Heart right ventricle (tissue), 16 donors: Measurements from ENCODE around the gene MYO15B. TPM values are rescaled to one million over a fixed set of nuclear protein-coding genes. Genes with fewer than 3 reads are reported as not detected.
A peak's percentile ranks its signal among the peaks of the same experiment; 100 is the strongest.

ENCODE experiments used
- ATAC-seq, 8 donors: fragments of 200-7000 bp; cut with Tn5 transposase; one replicate each; pipeline ENCODE4 v1.9.1; 2020; ENCODE audit warnings: mild to moderate bottlenecking in 8 of 8, moderate library complexity in 8 of 8, moderate number of reproducible peaks in 1 of 8
- DNase-seq, 2 donors: peaks; one replicate each; pipeline ENCODE4 v3.0.0-alpha.2; 2020
- H3K27ac ChIP-seq, 10 donors: fragments of 200-600 bp; sonication (generic) in 2 of 10; one replicate each; pipeline versions ENCODE4 v1.5.0 to v1.8.0; 2020 to 2022; ENCODE audit warnings: mild to moderate bottlenecking in 3 of 10
- H3K27me3 ChIP-seq, 7 donors: fragments of 200-600 bp; one replicate each; pipeline ENCODE4 v1.8.0; 2021 to 2022; ENCODE audit warnings: mild to moderate bottlenecking in 2 of 7
- H3K36me3 ChIP-seq, 9 donors: fragments of 200-600 bp; sonication (generic) in 1 of 9; one replicate each; pipeline versions ENCODE4 v1.5.0 to v1.8.0; 2020 to 2022; ENCODE audit warnings: mild to moderate bottlenecking in 2 of 9
- H3K4me1 ChIP-seq, 9 donors: fragments of 200-600 bp; sonication (generic) in 1 of 9; one replicate each; pipeline versions ENCODE4 v1.5.0 to v1.8.0; 2020 to 2022; ENCODE audit warnings: mild to moderate bottlenecking in 4 of 9
- H3K4me3 ChIP-seq, 10 donors: fragments of 200-600 bp; sonication (generic) in 2 of 10; one replicate each; pipeline versions ENCODE4 v1.5.0 to v1.8.0; 2020 to 2022; ENCODE audit warnings: mild to moderate bottlenecking in 7 of 10, moderate library complexity in 2 of 10
- H3K9me3 ChIP-seq, 11 donors: fragments of 200-600 bp in 10 of 11; sonication (generic) in 2 of 11; one replicate each; pipeline versions ENCODE4 v1.5.0 to v1.8.0; 2013 to 2022; ENCODE audit warnings: mild to moderate bottlenecking in 2 of 11, control low read depth in 1 of 11, moderate library complexity in 1 of 11
- CTCF ChIP-seq, 9 donors: fragments of 200-600 bp; sonication (generic) in 2 of 9; IDR thresholded peaks; one replicate each; pipeline versions ENCODE4 v1.5.0 to v1.8.0; 2021 to 2022; ENCODE audit warnings: antibody characterized with exemption in 9 of 9, mild to moderate bottlenecking in 5 of 9, moderate library complexity in 1 of 9
- WGBS, 2 donors: extraction: QIAGEN DNeasy Blood & Tissue Kit; methylation state at CpG; one replicate each; pipeline ENCODE4 v1.1.7; 2013; ENCODE audit warnings: inconsistent platforms in 1 of 2; 5-methylcytosine and 5-hydroxymethylcytosine counted together
- intact Hi-C, 10 donors: fragments of 100-400 bp; cut with DNase I; formaldehyde crosslinking; loops; one replicate each; pipeline versions ENCODE4 v1.11.1 to v1.14.2; 2022
- polyA plus RNA-seq, 2 donors: library from polyadenylated mRNA; stranded (reverse); fragments of 200-250 nt; gene quantifications; one replicate each; pipeline ENCODE4 v1.2.3, GENCODE V29; 2013
- total RNA-seq, 10 donors: library from RNA; stranded (reverse); fragmentation: NEBNext Ultra II Directional in 3 of 10; extraction: Animal tissue kit (Norgen Biotek cat#: 25700) in 3 of 10; gene quantifications; one replicate each; pipeline versions ENCODE4 v1.2.1 to v1.2.4, GENCODE V29; 2021 to 2023
- donor health status: Arrhythmogenic right ventricular cardiomyopathy.
- donor health status: ischemic (EF 13 %, LVEDD 7.1; RV severe dilation, severe dysfunction).
- donor health status: healthy with polysubstance abuse.
- donor health status: DM: no; HTN: yes; CAD: no.
- donor health status: DM: no; HTN: no; CAD: no.
- donor health status: ischemic (EF 25% LVEDD 6.9; RV normal size, moderate dysfunction).
- donor health status: ischemic (EF 25% LVEDD 5.7; RV mildly dilated, moderate dysfunction).
- donor health status: healthy.
- donor health status: DM: yes; HTN: yes; CAD: no.
- donor health status: Ischemic cardiomyopathy.
- donor health status: ischemic (EF 35%, LVEDD 5.7; RV mildly dilated, moderate dysfunction).
- donor health status: nonischemic (EF 11% LVEDD 7.7; RV severe dilation, severe dysfunction).
- donor health status: DM: yes; HTN: yes; CAD: no.
- donor health status: PGD.
- donor health status: ischemic (EF 29% LVEDD 5.4; RV normal size, mild dysfunction).
- donor health status: nonischemic (EF 23%, LVEDD 6.1; RV moderate dilation, normal function).

MYO15B gene
- total and polyA plus RNA-seq, 12 donors = 27.9 to 205 (median 45.8) TPM

GRCh38 chr17:75612906-75613626 lies 25.5 kb downstream of the MYO15B start:
- DNase-seq = no peak
- no peaks in the 10 kb centered on the region for H3K9me3 ChIP-seq

GRCh38 chr17:75614006-75614405 lies 26.4 kb downstream of the MYO15B start:
- WGBS, 2 donors = 91 to 94% methylated on average over 12 of the region's 12 CpGs
- H3K36me3 ChIP-seq = peaks cover 0 to 92% (median 40%) of the 10 kb centered on the region in 9 donors
- intact Hi-C loops = no loop called here

More at GRCh38 chr17:75612906-75613626, 25.5 kb downstream of the MYO15B start:
- WGBS, 2 donors = 91 to 92% methylated on average over 25 to 27 of the region's 27 CpGs
- Histone ChIP-seq H3K27ac (no peak overlapping the region), H3K4me1 (no peaks in the 10 kb centered on the region), H3K36me3 (peaks cover 0 to 90% (median 30%) of the 10 kb centered on the region in 9 donors), H3K27me3 (no peaks in the 10 kb centered on the region), H3K4me3 (no peak overlapping the region)
- TF ChIP-seq CTCF (IDR thresholded peaks at IDR 0.05) = no peak
- intact Hi-C loops = no loop called here
- ATAC-seq = peak in 1 of 8 donors; percentile 14

GRCh38 chr17:75614556-75615270 lies 27.1 kb downstream of the MYO15B start:
- no peaks in the 10 kb centered on the region for H3K4me1 ChIP-seq
- no peaks in the 10 kb centered on the region for H3K9me3 ChIP-seq
- DNase-seq (no peak), ATAC-seq (no peak)
- 91 to 94% methylated on average over 18 to 19 of the region's 19 CpGs for WGBS, 2 donors
- H3K36me3 ChIP-seq = peaks cover 0 to 99% (median 47%) of the 10 kb centered on the region in 9 donors
- no peaks in the 10 kb centered on the region for H3K27me3 ChIP-seq
- intact Hi-C loops = no loop called here
- TF ChIP-seq CTCF (IDR thresholded peaks at IDR 0.05) = no peak
- H3K4me3 ChIP-seq = no peak overlapping the region
- no peak overlapping the region for H3K27ac ChIP-seq

More at GRCh38 chr17:75614006-75614405, 26.4 kb downstream of the MYO15B start:
- no peak overlapping the region for H3K4me3 ChIP-seq
- H3K9me3 ChIP-seq = no peaks in the 10 kb centered on the region
- H3K27ac ChIP-seq = no peak overlapping the region
- TF ChIP-seq CTCF (IDR thresholded peaks at IDR 0.05) = no peak
- no peaks in the 10 kb centered on the region for H3K4me1 ChIP-seq
- DNase-seq (no peak), ATAC-seq (no peak)
- H3K27me3 ChIP-seq = no peaks in the 10 kb centered on the region

- Histone ChIP-seq H3K9me3 (no peaks in the 10 kb centered on the region), H3K27ac (no peak overlapping the region), H3K27me3 (no peaks in the 10 kb centered on the region), H3K4me1 (no peaks in the 10 kb centered on the region), H3K36me3 (peaks cover 0 to 99% (median 47%) of the 10 kb centered on the region in 9 donors), H3K4me3 (no peak overlapping the region)
- ATAC-seq (no peak), DNase-seq (no peak)
- WGBS, 2 donors = 94 to 97% methylated on average over 11 of the region's 11 CpGs
- intact Hi-C loops = no loop called here
- TF ChIP-seq CTCF (IDR thresholded peaks at IDR 0.05) = no peak
These were observed 27.7 kb downstream of the MYO15B start for GRCh38 chr17:75615301-75615700.
